Measurements from ENCODE around the gene WIF1.

The WIF1 gene

DNA sequence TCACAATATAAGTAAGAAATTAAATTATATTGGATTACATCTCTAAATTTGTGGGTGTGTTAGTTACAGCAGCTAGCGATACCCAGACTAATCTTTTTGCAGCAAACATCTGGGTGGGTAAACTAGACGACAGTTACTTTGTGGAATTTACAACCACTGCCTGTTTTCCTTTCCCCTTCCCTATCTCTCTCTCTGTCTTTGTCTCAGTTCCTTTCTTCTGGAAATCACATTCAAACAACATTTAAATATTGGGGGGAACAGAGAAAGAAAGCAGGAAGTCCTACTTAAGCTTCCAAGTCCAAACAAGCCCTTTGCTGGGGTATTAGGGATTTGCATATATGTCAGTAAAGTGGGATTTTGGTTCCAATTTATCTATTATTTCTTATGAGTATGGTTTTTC, 97.6 kb downstream of the WIF1 start:
- no peak for DNase-seq (ENCODE audit: low read depth in 2 of 2, low spot score in 1 of 2)

DNA sequence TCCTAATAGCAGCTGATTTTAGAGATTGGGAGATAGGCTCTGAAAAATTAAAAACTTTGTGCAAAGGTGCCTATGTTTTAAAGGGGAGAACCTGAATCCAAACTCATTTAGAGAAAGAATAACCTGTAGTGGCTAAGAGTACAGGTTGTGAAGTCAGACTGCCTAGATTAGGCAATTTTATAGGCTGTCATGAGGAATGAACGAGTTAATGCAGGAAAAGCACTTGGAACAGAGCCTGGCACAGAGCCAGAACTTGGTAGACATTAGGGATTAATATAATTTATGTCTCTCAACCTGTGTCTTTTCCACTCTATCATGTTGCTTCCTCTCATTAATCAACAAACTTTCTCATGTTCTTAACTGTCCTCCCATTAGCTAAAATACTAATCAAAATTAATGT, 98.1 kb downstream of the WIF1 start:
- DNase-seq (ENCODE audit: low read depth in 2 of 2, low spot score in 1 of 2), result no peak

DNA sequence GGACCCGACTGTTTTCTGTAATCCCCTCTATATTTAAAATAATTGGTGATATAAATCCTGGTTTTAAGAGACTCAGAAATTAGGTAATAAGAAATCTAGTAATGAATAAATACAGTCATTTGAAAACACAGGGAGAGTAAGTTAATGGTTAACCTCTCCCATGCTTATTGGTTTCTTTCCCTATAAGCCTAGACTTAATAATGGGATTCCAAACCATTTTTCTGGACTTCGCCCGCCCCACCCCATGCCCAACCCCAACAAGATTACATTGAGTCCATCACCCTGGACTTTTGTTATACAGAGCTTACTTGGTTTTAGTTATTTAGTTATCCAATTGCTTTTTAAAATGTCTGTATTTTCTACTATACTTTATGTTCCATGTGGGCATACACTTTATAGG, 98.7 kb downstream of the WIF1 start:
- DNase-seq (ENCODE audit: low read depth in 2 of 2, low spot score in 1 of 2), result no peak

DNA sequence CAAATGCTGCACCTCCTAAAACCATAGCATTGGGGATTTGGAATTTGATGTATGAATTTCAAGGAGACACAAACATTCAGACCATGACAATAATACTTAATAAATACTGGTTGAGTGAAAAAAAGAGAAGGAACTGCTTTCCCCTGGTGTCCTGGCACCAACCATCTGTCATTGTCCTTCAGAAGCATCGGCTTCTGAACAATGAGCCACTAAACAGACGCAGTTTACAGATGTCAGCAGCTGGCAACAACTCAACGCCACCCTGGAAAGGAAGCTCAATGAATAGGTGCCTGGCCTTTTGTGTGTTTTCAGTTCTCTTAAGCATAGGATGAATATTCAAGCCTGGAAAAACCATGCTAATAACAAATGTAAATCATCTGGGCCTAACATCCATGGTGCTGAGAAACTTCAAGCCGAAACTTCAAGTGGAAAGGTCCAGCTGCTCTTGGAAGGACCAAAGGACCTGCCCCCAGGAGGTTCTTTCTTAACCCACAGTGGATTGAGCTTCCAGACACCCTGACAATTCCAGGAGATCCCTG, 101.3 kb downstream of the WIF1 start:
- no peak for DNase-seq (ENCODE audit: low read depth in 2 of 2, low spot score in 1 of 2)

DNA sequence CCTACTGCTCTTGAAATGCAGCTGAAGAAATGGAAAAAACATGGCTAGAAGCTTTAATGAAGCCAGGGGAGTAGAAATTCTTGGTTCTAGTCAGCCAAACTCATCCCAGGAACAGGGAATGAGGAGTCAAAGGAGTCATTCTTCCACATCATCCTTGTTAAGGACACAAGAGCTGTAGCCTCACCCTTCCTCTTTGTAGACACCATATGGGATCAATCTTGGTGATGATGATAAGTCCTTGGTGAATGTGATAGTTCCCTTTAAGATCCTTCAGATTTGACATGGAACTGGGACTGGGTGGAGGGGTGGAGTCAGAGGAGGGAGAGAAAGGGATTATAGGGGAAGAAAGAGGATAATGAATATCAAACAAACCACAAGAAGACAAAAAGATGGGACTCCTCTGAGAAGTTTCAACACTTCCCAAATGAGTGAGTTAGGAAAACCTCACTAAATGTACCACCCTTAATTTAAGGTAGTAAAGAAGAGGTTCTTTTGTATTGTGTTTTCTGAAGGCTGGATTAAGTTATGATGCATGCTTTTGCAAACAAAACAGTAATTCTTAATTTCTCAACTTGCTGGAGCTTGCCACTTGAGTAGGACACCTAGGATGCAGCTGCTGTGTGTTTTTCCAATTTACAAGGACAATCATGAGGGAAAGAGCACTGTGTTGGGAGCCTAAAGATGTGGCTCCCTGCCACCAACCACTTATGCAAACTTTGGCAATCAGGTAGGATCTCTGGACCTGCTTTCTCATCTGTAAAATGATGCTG, 104.0 kb downstream of the WIF1 start:
- DNase-seq (ENCODE audit: low read depth in 2 of 2, low spot score in 1 of 2), result no peak

DNA sequence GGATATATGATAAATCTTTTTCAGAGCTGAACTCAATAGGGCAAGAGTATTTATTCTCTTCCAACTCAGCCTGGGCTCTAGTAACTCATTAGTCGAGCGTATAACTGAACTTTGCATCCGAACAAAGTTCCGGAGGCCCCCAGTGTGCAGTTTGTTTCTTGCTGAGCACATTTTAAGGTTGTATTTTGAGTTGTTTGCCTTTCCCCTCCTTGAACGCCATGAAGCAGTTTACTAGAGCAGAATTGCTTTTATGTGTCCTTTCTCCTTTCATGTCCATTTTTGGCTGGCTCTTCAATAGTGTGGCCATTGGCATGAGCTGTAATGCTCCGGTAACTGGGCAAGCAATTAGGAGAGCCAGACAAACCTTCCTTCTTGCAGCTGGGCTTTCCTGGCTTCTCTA, 105.3 kb downstream of the WIF1 start:
- no peak for DNase-seq (ENCODE audit: low read depth in 2 of 2, low spot score in 1 of 2)

DNA sequence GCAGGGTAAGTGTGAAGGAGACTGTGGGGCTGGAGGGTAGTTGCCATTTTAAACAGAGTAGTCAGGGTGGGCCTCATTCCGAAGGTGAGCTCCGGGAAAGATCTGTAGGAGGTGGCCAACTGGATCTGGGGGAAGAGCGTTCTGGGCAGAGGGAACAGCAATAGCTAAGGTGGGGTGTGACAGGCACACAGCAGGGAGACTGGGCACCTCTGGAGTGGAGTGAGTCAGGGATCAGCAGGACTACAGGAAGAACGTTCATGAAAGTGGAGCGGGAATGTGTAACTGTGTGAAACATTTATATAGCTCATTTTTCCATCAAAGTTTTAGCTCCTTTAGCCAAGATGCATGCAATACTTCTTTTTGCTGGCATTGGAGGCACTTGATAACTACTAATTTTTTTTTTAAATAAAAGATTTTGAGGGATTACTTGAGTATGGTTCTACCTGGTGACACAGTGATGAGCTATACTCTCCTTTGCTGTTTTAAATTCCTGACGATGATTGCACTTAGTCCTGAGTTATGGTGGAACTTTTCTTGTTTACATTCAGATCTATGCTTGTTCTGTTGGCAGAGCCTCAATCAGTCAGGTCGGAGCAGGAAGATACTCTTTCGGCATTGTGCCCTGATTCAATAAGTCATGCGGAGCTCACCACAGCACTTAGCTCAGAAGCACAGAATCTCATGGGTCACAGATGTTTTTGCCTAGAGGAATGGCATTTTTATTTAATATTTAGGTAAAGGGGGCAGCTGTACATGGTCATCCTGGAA, 106.4 kb downstream of the WIF1 start:
- DNase-seq (ENCODE audit: low read depth in 2 of 2, low spot score in 1 of 2), result no peak

DNA sequence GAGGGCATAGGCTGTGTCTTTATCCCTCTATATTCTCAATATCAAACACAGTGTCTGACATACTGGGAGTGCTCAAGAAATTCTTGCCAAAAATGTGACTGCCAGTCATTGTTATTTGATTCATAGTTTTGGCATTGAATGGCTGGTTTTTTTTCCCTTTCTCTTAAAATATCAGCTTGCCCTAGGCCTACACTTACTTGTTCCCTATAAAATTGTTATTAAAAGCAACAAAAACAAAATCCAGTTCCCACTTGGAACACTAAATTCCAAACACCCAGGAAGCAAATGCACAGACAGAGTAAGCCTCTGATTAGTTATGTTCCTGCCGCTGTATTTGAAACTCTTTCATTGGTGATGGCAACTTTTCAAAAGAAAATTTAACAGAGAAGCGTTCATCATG, 110.7 kb downstream of the WIF1 start:
- DNase-seq (ENCODE audit: low read depth in 2 of 2, low spot score in 1 of 2), result no peak

DNA sequence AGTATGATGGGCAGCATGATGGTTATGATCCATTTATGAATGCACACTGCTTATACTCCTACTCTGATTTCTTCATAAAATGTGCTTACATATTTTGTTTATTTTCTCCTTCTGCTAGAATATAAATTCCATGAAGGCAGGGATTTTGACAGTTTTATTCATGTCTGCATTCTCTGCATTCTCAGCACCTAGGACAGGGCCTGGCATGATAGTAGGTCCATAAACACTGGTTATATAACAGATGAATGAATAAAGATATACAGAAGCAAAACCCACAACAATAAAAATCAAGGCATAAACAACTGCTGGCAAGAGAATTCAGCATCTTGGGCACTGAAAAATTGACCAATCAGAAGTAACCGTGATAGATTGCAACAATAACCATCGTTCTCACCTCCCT, 115.4 kb downstream of the WIF1 start:
- DNase-seq (ENCODE audit: low read depth in 2 of 2, low spot score in 1 of 2), result no peak

DNA sequence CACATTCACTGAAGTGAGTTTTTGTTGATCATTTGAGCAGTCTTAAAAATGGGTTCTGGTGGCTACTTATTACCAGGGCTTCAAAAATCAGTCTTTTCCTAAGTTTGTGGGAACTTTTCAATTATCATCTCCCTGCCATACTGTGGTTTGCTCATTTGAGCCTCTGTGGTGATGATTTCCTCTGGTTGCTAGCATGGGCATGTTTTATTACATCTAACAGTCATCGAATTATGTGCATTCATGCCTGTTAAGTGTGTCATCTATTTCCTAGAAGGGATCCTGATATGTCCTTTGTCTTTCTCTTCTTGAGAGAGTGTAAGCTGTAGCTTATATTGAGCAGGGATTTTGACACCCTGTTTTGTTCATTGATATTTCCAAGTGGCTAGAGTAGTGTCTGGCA, 116.8 kb downstream of the WIF1 start:
- no peak for DNase-seq (ENCODE audit: low read depth in 2 of 2, low spot score in 1 of 2)
